ENCODE data around the gene PHC2.

The PHC2 gene, protein sequence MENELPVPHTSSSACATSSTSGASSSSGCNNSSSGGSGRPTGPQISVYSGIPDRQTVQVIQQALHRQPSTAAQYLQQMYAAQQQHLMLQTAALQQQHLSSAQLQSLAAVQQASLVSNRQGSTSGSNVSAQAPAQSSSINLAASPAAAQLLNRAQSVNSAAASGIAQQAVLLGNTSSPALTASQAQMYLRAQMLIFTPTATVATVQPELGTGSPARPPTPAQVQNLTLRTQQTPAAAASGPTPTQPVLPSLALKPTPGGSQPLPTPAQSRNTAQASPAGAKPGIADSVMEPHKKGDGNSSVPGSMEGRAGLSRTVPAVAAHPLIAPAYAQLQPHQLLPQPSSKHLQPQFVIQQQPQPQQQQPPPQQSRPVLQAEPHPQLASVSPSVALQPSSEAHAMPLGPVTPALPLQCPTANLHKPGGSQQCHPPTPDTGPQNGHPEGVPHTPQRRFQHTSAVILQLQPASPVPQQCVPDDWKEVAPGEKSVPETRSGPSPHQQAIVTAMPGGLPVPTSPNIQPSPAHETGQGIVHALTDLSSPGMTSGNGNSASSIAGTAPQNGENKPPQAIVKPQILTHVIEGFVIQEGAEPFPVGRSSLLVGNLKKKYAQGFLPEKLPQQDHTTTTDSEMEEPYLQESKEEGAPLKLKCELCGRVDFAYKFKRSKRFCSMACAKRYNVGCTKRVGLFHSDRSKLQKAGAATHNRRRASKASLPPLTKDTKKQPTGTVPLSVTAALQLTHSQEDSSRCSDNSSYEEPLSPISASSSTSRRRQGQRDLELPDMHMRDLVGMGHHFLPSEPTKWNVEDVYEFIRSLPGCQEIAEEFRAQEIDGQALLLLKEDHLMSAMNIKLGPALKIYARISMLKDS

DNA sequence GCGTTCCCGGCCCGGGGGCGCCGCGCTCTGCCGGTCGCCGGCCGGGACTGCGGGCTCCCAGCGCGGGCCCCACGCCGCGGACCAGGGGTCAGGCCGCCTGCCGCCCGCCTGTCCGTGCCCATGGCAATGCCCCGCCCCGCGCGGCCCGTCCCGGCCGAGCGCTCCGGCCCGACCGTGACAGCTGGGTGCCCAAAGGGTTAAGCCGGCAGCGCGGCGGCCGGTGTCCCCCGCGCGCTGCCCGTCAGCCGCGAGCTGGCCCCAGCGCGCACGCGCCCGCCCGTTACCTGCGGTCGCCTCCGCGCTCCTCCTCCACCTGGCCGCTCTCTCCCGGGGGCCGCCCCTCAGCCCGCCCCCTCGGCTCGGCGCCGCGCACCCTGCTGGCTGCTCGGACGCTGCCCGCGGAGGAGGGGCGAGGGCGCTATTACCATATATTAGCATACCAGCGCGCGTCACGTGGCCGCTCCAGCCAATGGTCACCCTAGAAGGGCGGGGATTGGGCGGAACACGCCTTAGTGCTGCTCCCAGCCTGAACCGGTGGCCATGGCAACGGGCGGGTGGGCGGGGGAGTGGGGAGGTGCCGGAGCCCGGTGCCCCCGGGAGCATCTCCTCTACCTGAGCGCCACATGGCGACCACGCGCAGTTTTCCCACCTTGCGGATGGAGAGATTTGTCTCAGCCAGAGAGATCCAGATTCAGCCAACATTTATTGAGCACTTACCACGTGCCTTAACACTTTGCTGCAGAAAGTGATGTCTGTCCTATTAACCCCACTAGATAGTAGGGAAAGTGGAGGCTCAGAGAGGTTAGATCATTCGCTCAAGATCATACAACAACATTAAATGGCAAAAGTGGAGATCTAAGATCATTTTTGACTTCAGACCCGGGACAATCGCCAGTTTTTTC lies at the start of gene PHC2:
PHC2 (minus strand) TSS at position 404 of the 902 bp plus-strand sequence. CDS start 55,556 bp downstream, outside the sequence.
- in situ Hi-C loops (cut with HindIII; ENCODE audit: low pct_unique_long_range_greater_than_20kb, low sequenced_read_pairs), result no loop called here
- no peak for TF ChIP-seq JUND (IDR thresholded peaks at IDR 0.05; ENCODE audit: low read depth)

DNA sequence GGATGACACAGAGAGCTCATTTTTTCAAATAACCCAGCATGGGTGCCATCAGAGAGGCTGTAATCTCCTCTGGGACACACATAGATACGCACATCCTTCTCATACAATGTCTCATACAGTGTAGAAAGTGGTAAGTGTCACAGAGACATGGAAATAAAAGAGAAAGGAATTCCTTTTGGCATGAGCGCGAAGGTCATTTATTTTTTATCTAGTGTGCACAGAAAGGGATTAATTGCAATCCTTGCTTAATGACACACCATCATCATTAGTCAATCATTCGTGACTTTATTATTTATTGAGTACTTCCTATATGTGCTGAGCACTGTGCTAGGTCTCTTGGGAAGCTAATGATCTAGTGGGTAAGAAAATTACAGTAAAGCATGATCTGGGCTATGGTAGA lies 46.6 kb upstream of the PHC2 start:
- no peak for DNase-seq (ENCODE audit: low read depth in 1 of 2, low spot score in 1 of 2)
- in situ Hi-C loops (cut with HindIII; ENCODE audit: low pct_unique_long_range_greater_than_20kb, low sequenced_read_pairs), result no loop called here
- TF ChIP-seq JUND (IDR thresholded peaks at IDR 0.05; ENCODE audit: low read depth), result no peak

More for the DNA sequence above, at the start of gene PHC2:
- peak; percentile 90 to 96 for DNase-seq (ENCODE audit: low read depth in 1 of 2, low spot score in 1 of 2)

DNA sequence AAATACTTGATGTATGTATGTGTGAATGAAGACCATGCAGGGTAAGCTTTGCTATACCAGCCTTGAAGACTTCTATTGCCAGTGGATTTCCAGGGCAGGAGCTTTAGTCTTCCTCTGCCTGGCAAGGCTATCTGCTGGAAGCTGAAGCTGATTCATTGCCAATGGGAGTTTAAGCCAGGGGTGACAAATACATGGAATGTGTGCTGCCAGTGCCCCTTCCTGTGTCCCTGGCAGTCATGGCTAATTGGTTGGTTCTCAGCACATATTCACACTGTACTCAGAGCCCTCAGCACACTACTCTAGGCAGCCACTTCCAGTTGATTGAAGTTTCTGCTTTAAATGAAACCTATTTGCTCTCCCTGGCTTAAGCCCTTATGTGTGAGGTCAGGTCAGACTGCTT lies 43.0 kb upstream of the PHC2 start:
- TF ChIP-seq JUND (IDR thresholded peaks at IDR 0.05; ENCODE audit: low read depth), result no peak
- in situ Hi-C loops (cut with HindIII; ENCODE audit: low pct_unique_long_range_greater_than_20kb, low sequenced_read_pairs), result no loop called here

DNA sequence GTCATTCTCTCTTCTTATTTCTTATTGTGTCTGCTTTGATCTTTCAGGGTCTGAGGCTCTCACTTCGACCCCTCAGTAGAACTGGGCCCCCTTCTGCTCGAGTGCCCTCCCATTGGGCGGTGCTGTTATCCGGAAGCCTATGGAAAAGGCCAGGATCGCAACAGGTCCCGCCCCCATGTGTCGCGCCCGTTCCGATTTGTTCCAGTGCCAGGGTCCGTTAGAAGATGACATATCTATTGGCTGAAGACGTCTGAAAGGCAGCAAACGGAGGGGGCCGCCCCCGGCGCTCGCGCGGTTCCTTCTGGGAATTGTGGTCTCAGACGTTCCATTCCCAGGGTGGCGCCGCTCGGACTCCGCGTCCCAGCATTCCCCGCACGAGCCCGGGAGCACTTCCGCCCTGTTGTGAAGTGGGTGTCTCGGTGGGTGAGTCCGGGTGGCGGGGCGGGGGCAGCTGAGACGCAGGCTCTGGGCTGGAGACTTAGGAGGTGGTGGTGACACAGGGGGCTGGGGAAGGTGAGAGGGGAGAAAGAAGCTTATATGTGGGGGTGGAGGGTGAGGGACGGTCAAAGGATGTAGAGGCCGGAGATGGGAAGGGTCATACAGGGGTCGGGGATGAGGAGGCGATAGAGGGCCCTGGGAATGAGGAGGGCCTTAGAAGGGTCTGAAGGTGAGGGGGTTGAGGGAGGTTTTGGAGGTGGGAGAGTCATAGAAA lies 41.5 kb upstream of the PHC2 start, which contains the start of gene ZSCAN20:
ZSCAN20 (plus strand) TSS at position 377 of the 712 bp plus-strand sequence. CDS start 6,644 bp downstream, outside the sequence.
- DNase-seq (ENCODE audit: low read depth in 1 of 2, low spot score in 1 of 2), result peak; percentile 65 to 97
- in situ Hi-C loops (cut with HindIII; ENCODE audit: low pct_unique_long_range_greater_than_20kb, low sequenced_read_pairs), result no loop called here
- no peak for TF ChIP-seq JUND (IDR thresholded peaks at IDR 0.05; ENCODE audit: low read depth)

More for the DNA sequence above, 43.0 kb upstream of the PHC2 start:
- DNase-seq (ENCODE audit: low read depth in 1 of 2, low spot score in 1 of 2), result no peak

DNA sequence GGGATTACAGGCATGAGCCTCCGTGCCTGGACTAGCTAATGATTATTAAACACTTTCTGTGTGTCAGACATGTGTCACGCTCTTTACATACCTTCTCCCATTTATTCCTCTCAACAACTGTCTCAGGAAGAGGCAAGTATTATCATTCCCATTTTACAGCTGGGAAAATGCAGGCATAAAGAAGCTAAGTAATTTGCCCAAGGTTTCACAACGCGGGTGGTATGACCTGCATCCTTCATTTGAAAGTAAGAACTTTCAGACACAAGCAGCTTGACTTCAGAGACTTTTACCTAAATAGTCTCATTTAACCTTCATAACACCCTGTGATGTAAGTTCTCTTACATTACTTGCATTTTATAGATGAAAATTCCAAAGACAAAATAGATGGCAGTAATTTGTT lies 40.5 kb upstream of the PHC2 start:
- no peak for DNase-seq (ENCODE audit: low read depth in 1 of 2, low spot score in 1 of 2)
- TF ChIP-seq JUND (IDR thresholded peaks at IDR 0.05; ENCODE audit: low read depth), result no peak
- in situ Hi-C loops (cut with HindIII; ENCODE audit: low pct_unique_long_range_greater_than_20kb, low sequenced_read_pairs), result no loop called here

DNA sequence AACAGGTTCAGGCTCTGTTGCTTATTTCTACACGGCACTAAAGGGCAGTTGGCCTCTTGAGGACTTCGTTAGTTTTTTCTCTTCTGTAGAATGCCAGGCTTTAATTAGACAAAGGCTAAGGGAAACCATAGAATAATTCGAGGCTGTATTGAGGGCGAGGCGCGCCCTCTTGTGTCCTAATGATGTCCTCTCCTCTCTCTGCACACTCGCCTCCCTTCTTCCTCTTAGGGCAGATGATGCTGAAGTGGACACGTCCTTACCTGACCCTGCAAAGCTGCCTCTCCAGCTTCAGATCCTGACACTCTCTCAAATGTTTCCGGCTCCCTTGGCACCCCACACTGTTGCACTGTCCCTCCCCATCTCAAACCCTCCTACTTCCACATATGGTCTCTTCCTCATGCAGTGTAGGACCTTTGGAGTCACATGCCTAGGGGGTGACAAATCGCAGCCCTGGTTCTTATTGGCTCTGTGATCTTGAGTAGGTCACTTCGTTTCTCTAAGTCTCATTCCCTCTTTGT lies 39.7 kb upstream of the PHC2 start:
- TF ChIP-seq JUND (IDR thresholded peaks at IDR 0.05; ENCODE audit: low read depth), result no peak
- in situ Hi-C loops (cut with HindIII; ENCODE audit: low pct_unique_long_range_greater_than_20kb, low sequenced_read_pairs), result no loop called here
- peak; percentile 55 to 81 for DNase-seq (ENCODE audit: low read depth in 1 of 2, low spot score in 1 of 2)

DNA sequence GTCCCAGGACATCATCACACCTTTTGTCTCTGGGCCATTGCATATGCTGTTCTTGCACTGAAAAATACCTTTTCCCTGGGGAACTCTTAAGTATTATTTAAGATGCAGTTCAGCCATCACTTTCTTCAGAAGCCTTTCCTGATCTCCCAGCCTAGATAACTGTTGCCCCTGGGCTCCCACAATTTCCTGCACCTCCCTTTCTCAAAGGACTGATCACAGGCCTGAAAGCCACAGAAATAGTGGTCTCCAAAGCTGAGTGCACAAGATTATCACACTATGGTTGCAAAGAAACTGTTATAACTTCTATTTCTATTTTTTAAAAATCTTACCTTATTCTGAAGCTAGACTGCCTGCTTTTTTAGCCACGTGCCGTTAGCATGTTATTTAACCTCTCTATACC lies 38.8 kb upstream of the PHC2 start:
- in situ Hi-C loops (cut with HindIII; ENCODE audit: low pct_unique_long_range_greater_than_20kb, low sequenced_read_pairs), result no loop called here
- no peak for DNase-seq (ENCODE audit: low read depth in 1 of 2, low spot score in 1 of 2)
- TF ChIP-seq JUND (IDR thresholded peaks at IDR 0.05; ENCODE audit: low read depth), result no peak

DNA sequence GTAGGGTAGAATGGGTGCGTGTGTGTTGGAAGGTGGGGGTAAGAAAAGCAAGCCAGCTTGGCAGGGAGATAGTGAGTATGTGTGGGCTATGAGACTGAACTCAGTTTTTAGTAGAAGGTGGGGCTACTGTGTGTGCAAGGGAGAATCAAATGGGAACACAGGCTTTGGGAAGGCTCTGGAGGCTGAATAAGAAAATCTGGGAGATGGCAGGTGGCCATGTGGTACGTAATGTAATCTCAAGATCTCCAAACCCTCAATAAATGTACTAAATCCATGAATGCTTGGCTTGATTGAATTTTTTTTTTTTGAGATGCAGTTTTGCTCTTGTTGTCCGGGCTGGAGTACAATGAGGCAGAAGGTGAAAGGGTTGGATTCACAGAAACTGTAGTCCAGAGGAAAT lies 38.1 kb upstream of the PHC2 start:
- no peak for TF ChIP-seq JUND (IDR thresholded peaks at IDR 0.05; ENCODE audit: low read depth)
- in situ Hi-C loops (cut with HindIII; ENCODE audit: low pct_unique_long_range_greater_than_20kb, low sequenced_read_pairs), result no loop called here
- no peak for DNase-seq (ENCODE audit: low read depth in 1 of 2, low spot score in 1 of 2)

DNA sequence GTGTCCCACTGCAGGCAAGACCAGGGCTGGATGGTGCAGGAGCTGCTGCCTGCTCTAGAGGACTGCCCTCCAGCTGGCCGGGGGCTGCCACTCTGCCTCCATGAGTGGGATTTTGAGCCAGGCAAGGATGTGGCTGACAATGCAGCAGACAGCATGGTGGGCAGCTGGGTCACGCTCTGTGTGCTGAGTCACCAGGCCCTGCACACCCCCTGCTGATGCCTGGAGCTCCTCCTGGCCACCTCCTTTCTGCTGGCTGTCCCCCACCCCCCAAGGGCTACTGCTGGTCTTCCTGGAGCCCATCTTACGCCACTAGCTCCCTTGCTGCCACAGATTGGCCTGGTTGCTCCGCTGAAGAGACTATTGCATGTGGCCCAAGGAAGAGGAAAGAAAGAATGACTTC lies 37.6 kb upstream of the PHC2 start:
- in situ Hi-C loops (cut with HindIII; ENCODE audit: low pct_unique_long_range_greater_than_20kb, low sequenced_read_pairs), result no loop called here
- no peak for DNase-seq (ENCODE audit: low read depth in 1 of 2, low spot score in 1 of 2)
- no peak for TF ChIP-seq JUND (IDR thresholded peaks at IDR 0.05; ENCODE audit: low read depth)

DNA sequence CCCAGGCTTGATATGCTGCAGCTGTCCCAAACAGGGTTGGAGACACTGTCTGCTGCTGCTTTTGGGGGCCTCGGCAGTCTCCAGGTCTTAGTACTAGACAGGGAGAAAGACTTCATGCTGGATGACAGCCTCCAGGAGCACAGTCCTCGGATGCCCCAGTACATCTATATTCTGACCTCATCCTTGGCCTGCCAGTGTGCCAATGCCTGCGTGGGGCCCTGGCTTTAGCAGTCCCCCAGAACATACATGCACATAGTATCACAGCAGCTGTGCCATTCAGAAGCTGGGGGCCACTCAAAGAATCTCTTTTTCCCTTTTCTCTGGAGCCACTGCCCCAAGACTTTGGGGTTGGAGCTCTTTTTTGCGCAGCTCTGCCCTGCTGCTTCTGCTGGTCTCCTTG lies 37.1 kb upstream of the PHC2 start:
- in situ Hi-C loops (cut with HindIII; ENCODE audit: low pct_unique_long_range_greater_than_20kb, low sequenced_read_pairs), result no loop called here
- no peak for DNase-seq (ENCODE audit: low read depth in 1 of 2, low spot score in 1 of 2)
- TF ChIP-seq JUND (IDR thresholded peaks at IDR 0.05; ENCODE audit: low read depth), result no peak

DNA sequence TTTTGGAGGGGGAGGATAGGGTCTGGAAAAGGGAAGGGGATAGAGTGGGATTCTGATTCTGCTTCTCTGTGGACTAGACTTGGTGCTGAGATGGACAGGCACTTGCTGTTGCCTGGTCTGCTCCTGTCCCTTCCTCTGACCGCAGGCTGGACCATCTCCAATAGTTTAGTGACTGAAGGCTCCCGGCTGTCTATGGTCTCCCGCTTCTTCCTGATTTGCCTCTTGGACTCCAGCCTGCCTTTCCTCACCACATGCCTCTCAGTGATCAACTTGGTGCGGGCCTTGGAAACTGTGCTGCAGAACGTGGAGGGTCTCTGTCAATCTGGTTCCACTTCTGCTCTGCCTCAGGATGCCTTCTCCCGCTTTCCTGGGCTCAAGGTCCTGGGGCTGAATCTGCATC lies 35.3 kb upstream of the PHC2 start:
- no peak for TF ChIP-seq JUND (IDR thresholded peaks at IDR 0.05; ENCODE audit: low read depth)
- in situ Hi-C loops (cut with HindIII; ENCODE audit: low pct_unique_long_range_greater_than_20kb, low sequenced_read_pairs), result no loop called here
- DNase-seq (ENCODE audit: low read depth in 1 of 2, low spot score in 1 of 2), result no peak

Data from T47D (cell line).